Stimulated activated naive CD4-positive, alpha-beta T cell (primary cell): Measurements from ENCODE around the gene MT1E.
"Not testable (repeated sequence)": the region's sequence is repeated elsewhere in the genome, so short reads cannot be mapped to it uniquely, and the experiment has no call there.

Experiments
- DNase-seq, 6 experiments: peaks; one replicate each; lab custom pipeline; 2025; lab: John Stamatoyannopoulos, UW

The MT1E gene

DNA sequence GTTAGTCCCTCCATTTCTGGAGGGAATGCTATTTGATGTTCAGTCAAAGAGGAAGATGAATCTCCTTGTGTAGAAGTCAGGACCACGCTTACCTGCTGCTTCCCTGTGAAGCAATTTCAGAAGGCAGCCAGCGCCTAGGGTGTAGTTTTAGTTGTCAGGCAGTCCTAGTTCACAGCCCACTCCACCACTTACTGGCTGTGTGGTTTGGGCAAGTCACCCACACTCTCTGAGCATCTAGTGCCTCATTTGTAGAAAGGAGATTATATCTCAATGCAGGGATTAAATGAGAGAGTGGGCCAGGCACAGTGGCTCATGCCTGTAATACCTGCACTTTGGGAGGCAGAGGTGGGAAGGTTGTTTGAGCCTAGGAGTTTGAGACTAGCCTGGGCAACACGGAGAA, 46.6 kb downstream of the MT1E start:
- not testable (repeated sequence) for DNase-seq

DNA sequence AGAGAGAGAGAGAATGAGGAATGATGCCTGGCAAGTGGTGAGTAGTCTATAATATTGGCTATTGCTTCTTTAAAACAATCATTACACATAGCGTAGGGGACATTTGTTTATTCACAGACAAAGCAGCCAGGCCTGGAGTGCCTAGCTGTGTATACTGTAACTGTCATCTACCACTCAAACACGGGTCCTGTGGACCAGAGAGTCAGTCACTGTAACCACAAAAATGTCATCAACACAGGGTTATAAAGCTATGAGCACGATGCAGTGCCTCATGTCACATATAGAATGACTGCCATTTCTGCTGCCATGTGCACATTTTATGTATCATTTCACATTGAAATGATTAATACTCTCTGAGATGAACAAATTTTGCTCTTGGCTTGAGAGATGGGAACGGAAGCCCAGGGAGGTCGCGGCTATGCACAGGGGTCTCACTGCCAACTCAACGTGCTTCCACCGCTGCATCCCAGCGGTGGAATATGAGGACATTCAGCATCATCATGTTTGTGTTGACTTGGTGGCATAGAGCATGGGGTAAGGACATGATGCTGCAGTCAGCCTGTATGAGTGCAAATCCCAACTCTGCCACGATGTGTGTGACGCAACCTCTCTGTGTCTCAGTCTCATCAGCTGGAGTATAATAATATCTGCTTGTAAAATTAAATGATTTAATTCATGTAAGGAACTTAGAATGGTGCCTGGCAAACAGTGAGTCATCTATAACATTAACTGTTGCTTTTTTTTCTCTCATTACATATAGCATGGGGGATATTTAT, 47.4 kb downstream of the MT1E start:
- DNase-seq: no peak

DNA sequence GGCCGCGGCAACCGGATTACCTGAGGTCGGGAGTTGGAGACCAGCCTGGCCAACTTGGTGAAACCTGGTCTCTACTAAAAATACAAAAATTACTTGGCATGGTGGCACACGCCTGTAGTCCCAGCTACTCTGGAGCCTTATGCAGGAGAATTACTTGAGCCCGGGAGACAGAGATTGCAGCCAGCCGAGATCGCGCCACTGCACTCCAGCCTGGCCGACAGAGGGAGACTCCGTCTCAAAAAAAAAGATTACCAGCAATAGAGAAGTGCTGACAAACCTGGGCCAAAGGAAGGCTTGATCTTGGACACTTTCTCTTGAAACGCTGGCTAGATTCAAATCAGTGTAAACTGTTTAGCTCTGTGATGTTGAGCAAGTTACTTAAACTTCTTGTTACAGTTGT, 48.3 kb downstream of the MT1E start:
- peak in 4 of 6 experiments; percentile 13 to 49 (median 20) for DNase-seq

DNA sequence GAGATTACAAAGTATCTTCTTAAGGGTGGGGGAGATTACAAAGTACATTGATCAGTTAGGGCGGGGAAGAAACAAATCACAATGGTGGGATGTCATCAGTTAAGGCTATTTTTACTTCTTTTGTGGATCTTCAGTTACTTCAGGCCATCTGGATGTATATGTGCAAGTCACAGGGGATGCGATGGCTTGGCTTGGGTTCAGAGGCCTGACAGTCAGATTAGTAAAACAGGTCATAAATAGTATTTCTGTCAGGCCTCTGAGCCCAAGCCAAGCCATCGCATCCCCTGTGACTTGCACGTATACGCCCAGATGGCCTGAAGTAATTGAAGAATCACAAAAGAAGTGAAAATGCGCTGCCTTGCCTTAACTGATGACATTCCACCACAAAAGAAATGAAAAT, 49.0 kb downstream of the MT1E start:
- not testable (repeated sequence) for DNase-seq

DNA sequence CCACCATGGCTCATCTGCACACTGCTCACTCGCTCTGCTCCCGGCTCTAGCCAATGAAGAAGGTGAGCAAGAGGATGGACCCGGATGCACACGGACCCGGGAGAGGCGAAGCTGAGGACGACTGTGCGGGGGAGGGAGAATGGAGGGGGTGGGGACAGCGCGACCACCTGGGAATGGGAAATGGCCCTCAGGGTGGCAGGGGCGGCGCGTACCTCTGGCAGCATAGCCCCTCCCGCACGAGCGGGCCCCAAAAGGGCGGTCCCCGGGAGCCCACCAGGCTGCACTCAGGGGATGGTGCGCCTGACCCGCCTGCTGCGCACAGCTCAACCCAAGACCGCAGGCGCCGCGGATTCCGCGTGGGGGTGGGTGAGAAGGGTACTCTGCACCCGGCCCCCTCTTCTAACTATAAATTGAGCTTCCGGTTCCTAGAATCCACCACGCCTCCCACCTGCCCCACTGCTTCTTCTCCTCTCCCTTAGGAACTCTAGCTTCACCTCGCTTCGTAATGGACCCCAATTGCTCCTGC, 50.2 kb downstream of the MT1E start:
- peak in 4 of 6 experiments; percentile 13 to 54 (median 30) for DNase-seq
